ENCODE measurements around the gene MZB1.

The MZB1 gene, protein sequence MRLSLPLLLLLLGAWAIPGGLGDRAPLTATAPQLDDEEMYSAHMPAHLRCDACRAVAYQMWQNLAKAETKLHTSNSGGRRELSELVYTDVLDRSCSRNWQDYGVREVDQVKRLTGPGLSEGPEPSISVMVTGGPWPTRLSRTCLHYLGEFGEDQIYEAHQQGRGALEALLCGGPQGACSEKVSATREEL

GRCh38 chr5:139389701-139390638, at the start of gene MZB1:
TSS of gene MZB1 (minus strand) at chr5:139389913. CDS start at chr5:139389856, 57 bp downstream.
- FAIRE-seq = no peak

GRCh38 chr5:139439013-139439903, 49.5 kb upstream of the MZB1 start, which contains the start of gene DNAJC18:
TSS of gene DNAJC18 (minus strand) at chr5:139439525. CDS start at chr5:139439445, 80 bp downstream.
- no peak for FAIRE-seq

DNA sequence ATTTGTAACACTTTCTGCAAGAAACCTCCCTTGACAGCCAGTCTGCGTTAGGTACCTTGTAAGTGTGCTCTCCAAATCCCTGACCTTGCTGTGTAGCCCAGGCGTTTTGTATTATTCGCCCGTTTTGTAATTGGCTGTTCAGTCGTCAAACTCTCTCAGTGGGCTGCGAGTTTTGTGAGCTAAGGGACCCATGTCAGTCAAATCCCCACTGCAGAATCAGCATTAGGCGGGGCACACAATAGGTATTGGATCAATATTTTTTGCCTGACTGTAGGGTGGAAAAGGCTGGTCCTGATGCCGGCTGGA, 48.9 kb upstream of the MZB1 start:
- FAIRE-seq = no peak

- FAIRE-seq = no peak
Measured at GRCh38 chr5:139435676-139436075, 46.0 kb upstream of the MZB1 start.

- FAIRE-seq = no peak
Measured at GRCh38 chr5:139431706-139432105, 42.0 kb upstream of the MZB1 start.

GRCh38 chr5:139430015-139430414, 40.3 kb upstream of the MZB1 start:
- no peak for FAIRE-seq

DNA sequence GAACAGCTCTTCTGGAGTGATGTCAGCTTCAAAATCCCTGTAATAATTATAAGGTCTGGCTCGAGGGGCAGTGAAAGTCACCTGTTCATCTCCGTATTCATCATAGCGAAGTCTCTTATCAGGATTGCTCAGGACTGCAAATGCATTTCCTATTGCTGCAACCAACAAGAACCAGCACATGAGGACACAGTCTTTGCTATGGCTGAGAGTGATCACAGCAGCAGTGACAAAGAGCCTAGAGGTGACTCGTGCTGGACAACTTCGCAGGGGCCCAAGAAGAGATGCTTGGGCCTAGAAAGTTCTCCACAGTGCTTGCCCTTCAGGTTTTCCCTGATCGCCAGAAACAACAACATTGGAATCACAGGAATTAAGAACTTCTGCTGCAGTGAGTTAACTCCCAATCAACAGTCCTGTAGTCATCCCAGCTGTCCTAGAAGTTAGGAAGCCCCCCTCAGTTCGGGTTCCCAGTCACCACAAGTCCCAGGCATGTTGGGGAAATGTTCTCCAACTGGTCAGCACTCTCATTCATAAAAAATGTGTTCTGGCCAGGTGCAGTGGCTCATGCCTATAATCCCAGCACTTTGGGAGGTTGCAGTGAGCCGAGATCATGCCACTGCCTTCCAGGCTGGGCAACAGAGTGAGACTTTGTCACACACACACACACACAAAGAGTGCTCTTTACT, 36.6 kb upstream of the MZB1 start:
- no peak for FAIRE-seq

GRCh38 chr5:139425497-139425896, 35.8 kb upstream of the MZB1 start:
- no peak for FAIRE-seq

GRCh38 chr5:139422307-139422893, 32.7 kb upstream of the MZB1 start:
- peak; percentile 21 for FAIRE-seq

DNA sequence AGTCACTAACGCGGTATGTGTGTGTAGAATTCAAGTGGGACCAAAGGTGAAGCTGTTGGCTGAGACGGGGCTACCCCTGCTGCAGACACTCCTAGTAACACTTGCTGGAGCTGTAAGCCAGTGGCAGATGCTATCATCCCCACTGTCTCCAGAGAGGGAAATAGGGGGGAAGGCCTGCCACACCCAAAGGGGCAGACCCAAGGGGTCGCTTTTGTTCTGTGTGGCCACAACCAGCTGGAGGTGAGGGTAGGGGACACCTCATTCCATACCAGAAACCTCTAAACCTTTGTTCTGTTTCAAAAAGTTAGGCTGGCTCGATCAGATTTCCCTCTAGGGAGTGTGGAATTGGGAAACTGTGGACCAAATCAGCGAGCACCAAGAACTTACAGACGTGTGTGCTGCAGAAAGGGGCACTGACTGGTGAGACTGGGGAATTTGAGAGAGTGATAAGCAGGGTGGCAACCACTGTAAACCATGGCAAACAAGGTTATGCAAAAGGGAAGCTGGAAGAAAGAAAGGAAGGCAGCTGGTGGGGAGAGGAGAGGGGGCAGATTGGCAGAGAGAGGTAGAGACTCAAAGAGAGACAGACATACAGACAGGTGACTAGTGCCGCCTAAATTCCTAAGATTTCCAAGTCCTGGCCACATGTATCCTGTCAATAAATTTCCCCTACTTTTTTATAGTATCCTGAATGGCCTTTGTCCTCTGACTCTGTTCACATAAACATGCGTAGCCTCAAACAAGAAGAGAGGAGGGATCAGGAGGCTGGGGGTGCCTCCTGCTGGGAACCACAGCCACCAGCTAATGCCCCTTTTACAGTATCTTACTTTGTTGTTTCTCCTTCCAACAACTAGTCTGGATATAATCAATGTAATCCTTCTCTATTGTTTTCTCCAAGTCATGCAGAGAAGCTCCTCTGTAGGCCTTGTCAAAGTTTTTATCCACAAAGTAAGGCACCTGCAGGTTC, 29.8 kb upstream of the MZB1 start:
- FAIRE-seq = no peak

DNA sequence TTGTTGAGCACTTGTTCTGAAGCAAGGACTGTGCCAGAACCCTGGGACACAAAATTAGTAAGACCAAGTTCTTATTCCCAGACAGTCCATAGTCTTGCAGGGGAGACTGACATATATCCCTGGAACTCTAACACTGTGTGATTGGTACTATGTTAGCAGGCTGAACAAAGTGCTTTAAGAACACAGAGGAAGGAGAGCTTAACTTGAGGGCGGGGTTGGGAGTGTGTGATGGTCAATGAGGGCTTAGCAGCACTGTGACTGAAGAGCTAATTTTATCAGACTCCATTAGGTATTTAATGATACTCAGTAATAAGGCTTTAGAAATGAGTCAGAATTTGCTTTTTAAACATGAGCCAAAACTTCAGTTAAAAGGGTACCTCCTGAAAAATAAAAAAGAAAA, 29.1 kb upstream of the MZB1 start:
- FAIRE-seq = no peak

GRCh38 chr5:139417214-139417613, 27.5 kb upstream of the MZB1 start:
- FAIRE-seq = no peak

DNA sequence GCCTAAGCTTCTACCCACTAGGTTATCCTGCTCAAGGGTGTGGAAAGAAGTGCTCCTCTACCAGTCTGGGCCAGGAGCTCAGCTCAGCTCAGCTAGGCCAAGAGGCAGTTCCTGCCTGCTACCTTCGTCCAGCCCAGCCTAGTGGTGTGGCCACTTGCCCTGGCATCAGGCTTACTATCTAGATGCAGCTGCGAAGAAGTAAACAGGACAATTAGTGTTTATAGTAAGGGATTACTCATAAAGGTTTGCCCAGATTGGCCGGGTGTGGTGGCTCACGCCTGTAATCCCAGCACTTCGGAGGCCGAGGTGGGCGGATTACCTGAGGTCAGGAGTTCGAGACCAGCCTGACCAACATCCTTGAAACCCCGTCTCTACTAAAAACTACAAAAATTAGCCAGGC, 26.9 kb upstream of the MZB1 start:
- no peak for FAIRE-seq

GRCh38 chr5:139415869-139416268, 26.2 kb upstream of the MZB1 start:
- FAIRE-seq = no peak

DNA sequence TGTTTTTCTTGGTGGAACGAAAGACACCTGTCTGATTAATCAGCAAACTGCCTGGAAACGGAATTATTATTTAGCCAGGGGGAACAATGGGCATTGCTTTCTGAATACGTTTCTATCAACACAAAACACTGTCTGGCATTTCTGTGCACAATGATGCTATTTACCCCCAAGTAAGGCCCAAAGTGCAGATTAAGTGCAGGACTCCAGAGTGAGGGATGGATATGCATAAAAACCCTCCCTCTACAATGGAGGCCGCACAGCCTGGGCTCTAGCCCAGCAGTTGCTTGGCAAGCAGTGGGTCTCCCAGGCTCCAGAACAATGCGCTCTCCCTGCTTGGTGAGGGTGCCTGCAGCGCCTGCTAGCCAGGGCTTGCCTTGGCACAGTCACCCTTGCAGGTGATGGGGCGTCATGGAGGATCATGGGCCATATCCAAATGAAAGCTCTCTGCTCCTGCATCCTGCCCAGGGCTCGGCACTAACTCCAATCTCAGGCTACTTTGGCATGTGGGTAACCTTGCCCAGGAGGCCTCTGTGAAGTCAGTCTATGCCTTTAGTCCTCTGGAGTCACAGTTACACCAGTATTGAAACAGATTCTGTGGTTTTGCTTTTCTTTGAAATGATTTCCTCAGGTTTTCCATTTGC, 25.6 kb upstream of the MZB1 start:
- no peak for FAIRE-seq

DNA sequence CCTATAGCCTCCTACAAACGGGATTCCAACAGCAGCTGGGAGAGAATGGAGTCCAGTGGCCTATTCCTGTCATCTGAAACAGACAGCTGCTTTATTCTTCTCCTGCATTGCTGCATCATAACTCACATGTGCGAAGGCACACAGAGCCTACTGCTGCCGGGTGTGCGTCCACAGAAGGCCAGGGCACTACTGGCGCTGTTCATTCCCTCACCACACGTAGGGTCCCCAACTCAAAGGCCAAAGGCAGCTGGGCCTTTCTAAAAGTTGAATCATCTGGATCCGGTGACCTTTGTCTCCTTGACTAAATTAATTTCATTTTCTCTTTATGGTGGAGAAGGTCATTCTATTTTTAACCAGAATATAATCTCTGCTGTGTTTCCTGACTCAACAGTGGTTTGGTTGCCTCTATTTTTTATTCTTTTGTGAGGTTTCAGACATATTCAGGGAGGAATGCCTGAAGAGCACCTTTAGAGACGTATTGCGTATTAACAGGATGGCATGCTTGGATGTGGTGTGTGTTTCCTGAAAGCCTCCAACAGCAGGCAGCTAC, 24.9 kb upstream of the MZB1 start:
- FAIRE-seq = no peak

GRCh38 chr5:139413963-139414362, 24.2 kb upstream of the MZB1 start:
- no peak for FAIRE-seq

DNA sequence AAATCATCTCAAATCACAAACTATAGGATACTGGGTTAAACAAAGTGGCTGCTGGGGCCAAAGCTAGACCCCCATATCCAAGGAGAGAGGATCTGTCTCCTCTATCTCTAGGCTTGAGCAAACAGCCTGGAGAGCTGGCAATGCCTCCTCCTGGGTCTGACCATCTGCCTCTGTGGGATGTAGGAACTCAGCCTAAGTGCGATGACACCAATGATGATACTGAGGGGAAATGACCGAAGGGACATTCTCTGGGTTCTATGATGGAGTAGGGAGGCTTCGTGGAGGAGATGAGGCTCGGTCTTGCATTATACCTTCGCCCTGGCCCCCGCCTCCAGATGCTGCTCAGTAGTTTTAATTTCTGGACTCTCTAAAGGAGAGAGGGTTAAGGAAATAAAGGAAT, 23.4 kb upstream of the MZB1 start:
- no peak for FAIRE-seq

- FAIRE-seq = no peak
Measured at GRCh38 chr5:139410993-139411828, 21.5 kb upstream of the MZB1 start.

All from colon (tissue), 2 donors.